SH-SY5Y (cell line): Measurements from ENCODE around the gene PTPRJ.

Experiments
- GATA2 ChIP-seq: IDR thresholded peaks from 2 replicates; pipeline ENCODE4 v1.6.1; 2011; ENCODE audit warnings: mild to moderate bottlenecking, low read depth, low read length
- GATA3 ChIP-seq: IDR thresholded peaks from 2 replicates; pipeline ENCODE4 v1.6.1; 2011; ENCODE audit warnings: low read depth, mild to moderate bottlenecking, low read length, moderate library complexity

GRCh38 chr11:48017831-48018527 is 37.6 kb downstream of the PTPRJ start:
- TF ChIP-seq GATA2 (no peak), GATA3 (no peak)
